GM23248 (cell line): ENCODE results near the gene CCDC124. TPM values are rescaled to one million over a fixed set of nuclear protein-coding genes. Genes with fewer than 3 reads are reported as not detected.
A peak's percentile ranks its signal among the peaks of the same experiment; 100 is the strongest.

Experiments used
- DNase-seq: peaks from one replicate; pipeline ENCODE4 v3.0.0-alpha.2; 2015
- H2AFZ ChIP-seq: fragments of 200-600 bp; sonication (generic); 2 replicates; pipeline ENCODE4 v1.6.1; 2016; ENCODE audit warnings: antibody characterized with exemption
- H3F3A ChIP-seq: fragments of 200-600 bp; sonication (generic); 2 replicates; pipeline ENCODE4 v1.6.1; 2016; ENCODE audit warnings: mild to moderate bottlenecking, antibody characterized with exemption, mixed run types; ENCODE audit not compliant: insufficient read depth
- H3K27ac ChIP-seq: fragments of 200-600 bp; sonication (generic); 2 replicates; pipeline ENCODE4 v1.5.1; 2016; ENCODE audit warnings: mild to moderate bottlenecking
- H3K27me3 ChIP-seq: fragments of 200-600 bp; sonication (generic); replicated peaks from 2 replicates; pipeline ENCODE4 v1.6.1; 2016; ENCODE audit warnings: mild to moderate bottlenecking; ENCODE audit not compliant: insufficient read depth
- H3K36me3 ChIP-seq: fragments of 200-600 bp; sonication (generic); 2 replicates; pipeline ENCODE4 v1.6.1; 2016; ENCODE audit warnings: low read depth, mild to moderate bottlenecking
- H3K4me1 ChIP-seq: fragments of 200-600 bp; sonication (generic); 2 replicates; pipeline ENCODE4 v1.6.1; 2016; ENCODE audit warnings: mild to moderate bottlenecking; ENCODE audit not compliant: insufficient read depth
- H3K4me2 ChIP-seq: fragments of 200-600 bp; sonication (generic); one replicate; pipeline ENCODE4 v1.6.1; 2016; ENCODE audit warnings: mild to moderate bottlenecking; ENCODE audit not compliant: unreplicated experiment
- H3K4me3 ChIP-seq: fragments of 200-600 bp; sonication (generic); 2 replicates; pipeline ENCODE4 v1.5.1; 2016; ENCODE audit warnings: mild to moderate bottlenecking
- H3K79me2 ChIP-seq: fragments of 200-600 bp; sonication (generic); 2 replicates; pipeline ENCODE4 v1.6.1; 2016; ENCODE audit warnings: mild to moderate bottlenecking; ENCODE audit not compliant: insufficient read depth
- H3K9ac ChIP-seq: fragments of 200-600 bp; sonication (generic); 2 replicates; pipeline ENCODE4 v1.6.1; 2016; ENCODE audit warnings: mild to moderate bottlenecking
- H3K9me2 ChIP-seq: fragments of 200-600 bp; sonication (generic); 2 replicates; pipeline ENCODE4 v1.6.1; 2016; ENCODE audit warnings: mixed run types, mild to moderate bottlenecking, moderate library complexity; ENCODE audit not compliant: insufficient read depth
- H3K9me3 ChIP-seq: fragments of 200-600 bp; sonication (generic); one replicate; pipeline ENCODE4 v1.6.1; 2017; ENCODE audit warnings: low read depth
- H4K20me1 ChIP-seq: fragments of 200-600 bp; sonication (generic); 2 replicates; pipeline ENCODE4 v1.6.0; 2016; ENCODE audit not compliant: insufficient read depth
- EZH2 ChIP-seq: fragments of 200-600 bp; sonication (generic); IDR thresholded peaks from 2 replicates; pipeline ENCODE4 v1.6.1; 2018; ENCODE audit warnings: antibody characterized with exemption, mild to moderate bottlenecking; ENCODE audit not compliant: insufficient read depth, poor library complexity, severe bottlenecking
- EZH2phosphoT487 ChIP-seq: fragments of 200-600 bp; sonication (generic); IDR thresholded peaks from 2 replicates; pipeline ENCODE4 v1.6.1; 2018; ENCODE audit warnings: antibody characterized with exemption, moderate library complexity, mild to moderate bottlenecking, low read depth; ENCODE audit not compliant: insufficient read depth
- WGBS, 2 experiments: methylation state at CpG; one replicate each; pipeline ENCODE4 v1.1.6; 2015 to 2017; ENCODE audit warnings: low lambda C conversion rate in 2 of 2, low coverage in 1 of 2; ENCODE audit errors: missing lambda C conversion rate in 2 of 2; 5-methylcytosine and 5-hydroxymethylcytosine counted together
- in situ Hi-C: fragments of 300-500 bp; cut with MboI; formaldehyde crosslinking; loops from 2 replicates; pipeline ENCODE4 v1.15.0; 2020
- polyA plus RNA-seq: library from polyadenylated mRNA; unstranded; fragments of >200 nt; fragmentation: Nextera tagmentation; extraction: Ambion mirVana; gene quantifications from 2 replicates; pipeline ENCODE4 v1.2.1, GENCODE V29; 2016
- total RNA-seq: library from RNA; depleted of rRNA; stranded (reverse); fragments of >200 nt; shearing (Covaris generic); gene quantifications from 2 replicates; pipeline ENCODE4 v1.2.3, GENCODE V29; 2014

Gene CCDC124
- total and polyA plus RNA-seq, 2 experiments from 2014 or later: 29.6 to 125 TPM

DNA sequence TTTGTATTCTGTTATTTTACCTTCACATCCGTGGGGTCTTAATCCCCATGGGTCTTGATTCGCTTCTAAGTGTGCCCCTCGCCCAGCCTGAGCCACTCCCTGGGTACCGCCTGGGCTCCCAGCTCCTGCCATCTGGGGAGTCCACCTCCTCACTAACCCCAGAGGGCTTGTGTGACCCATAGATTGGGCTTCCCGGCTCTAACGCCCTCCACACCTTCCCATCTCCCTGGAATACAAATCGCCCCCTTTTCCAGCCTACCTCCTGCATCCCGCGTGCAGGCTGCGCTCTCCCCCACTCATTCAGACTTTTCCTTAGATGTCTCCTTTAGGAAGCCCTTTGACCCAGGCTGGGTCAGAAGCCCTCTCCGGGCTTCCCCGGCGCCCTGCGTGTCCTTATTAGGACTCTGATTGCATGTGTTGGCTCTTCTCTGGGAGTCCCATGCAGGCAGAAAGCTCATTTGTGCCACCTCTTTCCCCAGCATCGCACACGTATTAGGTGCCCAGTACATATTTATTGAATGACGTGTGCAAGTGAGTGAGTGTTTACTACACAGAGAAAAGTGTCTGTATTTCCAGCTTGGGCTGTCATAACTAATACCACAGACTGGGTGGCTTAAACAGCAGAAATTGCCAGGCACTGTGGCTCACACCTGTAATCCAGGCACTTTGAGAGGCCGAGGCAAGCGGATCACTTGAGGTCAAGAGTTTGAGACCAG is 757 bp downstream of the CCDC124 start:
- Histone ChIP-seq H3K4me2 (peak overlapping the region; percentile 77), H3K4me3 (peak overlapping the region; percentile 80), H3K9me3 (no peaks in the 10 kb centered on the region), H3F3A (peaks cover 8% of the 10 kb centered on the region), H3K4me1 (peaks cover 4% of the 10 kb centered on the region; the same call in 1 of the 2 replicates), H2AFZ (peak overlapping the region; percentile 89), H3K36me3 (no peaks in the 10 kb centered on the region), H3K9ac (peak overlapping the region; percentile 90), H3K9me2 (no peaks in the 10 kb centered on the region), H3K27me3 (no peaks in the 10 kb centered on the region), H4K20me1 (no peaks in the 10 kb centered on the region), H3K27ac (peak overlapping the region; percentile 77), H3K79me2 (peaks cover 22% of the 10 kb centered on the region)
- 11 to 13% methylated on average over 19 of the region's 19 CpGs for WGBS, 2 experiments
- TF ChIP-seq EZH2: no peak
- no peak for TF ChIP-seq EZH2phosphoT487
- peak; percentile 76 for DNase-seq
- in situ Hi-C loops: no loop called here

DNA sequence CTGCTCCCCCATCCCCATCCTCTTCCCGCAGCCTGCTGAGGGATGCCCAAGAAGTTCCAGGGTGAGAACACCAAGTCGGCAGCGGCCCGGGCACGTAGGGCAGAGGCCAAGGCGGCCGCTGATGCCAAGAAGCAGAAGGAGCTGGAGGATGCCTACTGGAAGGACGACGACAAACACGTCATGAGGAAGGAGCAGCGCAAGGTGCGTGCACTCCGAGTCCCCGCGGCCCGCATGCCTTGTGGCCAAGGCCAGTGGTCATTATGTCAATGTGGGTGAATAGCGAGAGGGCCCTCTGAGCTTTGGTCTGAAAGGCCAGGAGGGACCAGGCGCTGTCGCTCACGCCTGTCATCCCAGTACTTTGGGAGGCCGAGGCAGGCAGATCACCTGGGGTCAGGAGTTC is 3.6 kb downstream of the CCDC124 start:
- H3K4me1 ChIP-seq: peaks cover 4% of the 10 kb centered on the region; the same call in 1 of the 2 replicates
- no peaks in the 10 kb centered on the region for H3K36me3 ChIP-seq
- DNase-seq: no peak
- H3K4me3 ChIP-seq: no peak overlapping the region
- H3F3A ChIP-seq: peaks cover 8% of the 10 kb centered on the region
- no peak overlapping the region for H3K27ac ChIP-seq
- in situ Hi-C loops: no loop called here
- no peak for TF ChIP-seq EZH2phosphoT487
- TF ChIP-seq EZH2: no peak
- H3K9me3 ChIP-seq: no peaks in the 10 kb centered on the region
- no peaks in the 10 kb centered on the region for H4K20me1 ChIP-seq
- H3K79me2 ChIP-seq: peaks cover 22% of the 10 kb centered on the region
- 90 to 93% methylated on average over 19 to 21 of the region's 21 CpGs for WGBS, 2 experiments
- no peaks in the 10 kb centered on the region for H3K9me2 ChIP-seq
- no peak overlapping the region for H3K9ac ChIP-seq
- H2AFZ ChIP-seq: no peak overlapping the region
- H3K27me3 ChIP-seq: no peaks in the 10 kb centered on the region
- no peak overlapping the region for H3K4me2 ChIP-seq

DNA sequence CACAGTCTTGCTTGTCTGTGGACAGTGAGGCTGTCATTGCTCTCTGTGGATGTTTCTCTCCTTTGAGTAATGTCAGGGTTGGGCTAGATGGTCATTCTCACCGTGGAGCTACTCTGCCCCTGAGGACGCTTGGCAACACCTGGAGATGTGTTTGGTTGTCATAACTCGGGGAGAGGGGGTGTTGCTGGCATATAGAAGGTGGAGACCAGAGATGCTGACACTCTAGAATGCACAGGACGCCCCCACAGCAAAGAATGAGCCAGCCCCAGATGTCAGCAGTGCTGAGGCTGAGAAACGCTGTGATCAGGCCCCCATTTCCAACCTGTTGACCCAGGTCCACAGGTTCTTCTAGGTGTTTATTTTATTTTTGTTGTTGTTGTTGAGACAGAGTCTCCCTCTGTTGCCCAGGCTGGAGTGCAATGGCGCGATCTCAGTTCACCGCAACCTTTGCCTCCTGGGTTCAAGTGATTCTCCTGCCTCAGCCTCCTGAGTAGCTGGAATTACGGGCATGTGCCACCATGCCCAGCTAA is 4.6 kb downstream of the CCDC124 start:
- no peak overlapping the region for H2AFZ ChIP-seq
- H3F3A ChIP-seq: peaks cover 8% of the 10 kb centered on the region
- DNase-seq: no peak
- no peak for TF ChIP-seq EZH2
- no peak for TF ChIP-seq EZH2phosphoT487
- no peaks in the 10 kb centered on the region for H3K36me3 ChIP-seq
- H3K27me3 ChIP-seq: no peaks in the 10 kb centered on the region
- H3K9me3 ChIP-seq: no peaks in the 10 kb centered on the region
- no peak overlapping the region for H3K4me2 ChIP-seq
- no peak overlapping the region for H3K4me3 ChIP-seq
- H4K20me1 ChIP-seq: no peaks in the 10 kb centered on the region
- in situ Hi-C loops: no loop called here
- H3K9ac ChIP-seq: no peak overlapping the region
- H3K9me2 ChIP-seq: no peaks in the 10 kb centered on the region
- H3K27ac ChIP-seq: peak overlapping the region; percentile 42
- H3K4me1 ChIP-seq: peaks cover 4% of the 10 kb centered on the region; the same call in 1 of the 2 replicates
- peaks cover 22% of the 10 kb centered on the region for H3K79me2 ChIP-seq
- WGBS, 2 experiments: 81 to 83% methylated on average over 9 of the region's 9 CpGs

DNA sequence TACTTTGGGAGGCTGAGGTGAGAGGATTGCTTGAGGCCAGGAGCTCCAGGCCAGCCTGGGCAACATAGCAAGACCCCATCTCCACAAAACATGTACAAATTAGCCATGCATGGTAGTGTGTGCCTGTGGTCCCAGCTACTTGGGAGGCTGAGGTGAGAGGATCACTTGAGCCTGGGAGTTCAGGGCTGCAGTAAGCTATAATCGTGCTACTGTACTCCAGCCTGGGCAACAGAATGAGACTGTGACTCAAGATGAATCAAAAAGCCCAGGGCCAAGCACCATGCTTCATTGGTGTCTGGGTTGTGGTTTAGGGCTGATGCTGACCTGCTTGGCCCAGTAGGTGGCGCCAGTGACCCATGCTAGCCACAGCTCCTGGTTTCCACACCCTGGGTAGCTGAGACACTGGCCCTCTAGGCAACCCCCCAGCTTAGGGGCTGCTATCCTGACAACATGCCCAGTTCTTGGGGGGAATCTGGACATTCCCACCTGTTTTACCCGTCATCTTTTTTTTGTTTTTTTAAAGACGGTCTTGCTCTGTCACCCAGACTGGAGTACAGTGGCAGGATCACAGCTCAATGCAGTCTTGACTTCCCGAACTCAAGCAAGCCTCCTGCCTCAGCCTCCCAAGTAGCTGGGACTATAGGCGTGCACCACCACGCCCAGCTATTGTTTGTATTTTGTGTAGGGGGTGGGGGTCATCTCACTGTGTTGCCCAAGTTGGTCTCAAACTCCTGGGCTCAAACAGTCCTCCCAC is 5.5 kb downstream of the CCDC124 start:
- no peak overlapping the region for H2AFZ ChIP-seq
- no peaks in the 10 kb centered on the region for H3K9me3 ChIP-seq
- no peaks in the 10 kb centered on the region for H3K27me3 ChIP-seq
- peaks cover 8% of the 10 kb centered on the region for H3F3A ChIP-seq
- no peaks in the 10 kb centered on the region for H4K20me1 ChIP-seq
- peaks cover 18% of the 10 kb centered on the region for H3K79me2 ChIP-seq
- TF ChIP-seq EZH2 (no peak), EZH2phosphoT487 (no peak)
- H3K27ac ChIP-seq: peak overlapping the region; percentile 42
- no peak overlapping the region for H3K4me3 ChIP-seq
- in situ Hi-C loops: no loop called here
- H3K36me3 ChIP-seq: no peaks in the 10 kb centered on the region
- H3K4me2 ChIP-seq: no peak overlapping the region
- H3K9ac ChIP-seq: no peak overlapping the region
- peaks cover 4% of the 10 kb centered on the region; the same call in 1 of the 2 replicates for H3K4me1 ChIP-seq
- DNase-seq: peak; percentile 94
- WGBS, 2 experiments: 27 to 28% methylated on average over 7 of the region's 7 CpGs
- H3K9me2 ChIP-seq: no peaks in the 10 kb centered on the region
